H1 (cell line): ENCODE results near the gene MYCBPAP. TPM values are rescaled to one million over a fixed set of nuclear protein-coding genes. Genes with fewer than 3 reads are reported as not detected.

Experiments used
- CTCF ChIA-PET: fragments of 300-600 bp; sonication (Branson Sonifier 250); formaldehyde crosslinking; loops from one replicate; lab custom pipeline; 2021; ENCODE audit not compliant: partially characterized antibody; lab: Charles Lee
- POLR2A ChIA-PET: fragments of 300-600 bp; sonication (Branson Sonifier 250); formaldehyde crosslinking; loops from one replicate; lab custom pipeline; 2021; ENCODE audit warnings: inconsistent platforms; ENCODE audit not compliant: partially characterized antibody; lab: Charles Lee
- DNase-seq, 2 experiments: peaks; one replicate each; pipeline versions ENCODE4 v3.0.0 to v3.0.0-alpha.2; 2010 to 2022; ENCODE audit warnings: low spot score in 2 of 2, low read depth in 1 of 2, mixed read lengths in 1 of 2
- FAIRE-seq: peaks from 2 replicates; lab custom pipeline; 2011; peaks lifted over from hg19 to GRCh38; lab: Jason Lieb, UNC
- H2AFZ ChIP-seq: 2 replicates; pipeline ENCODE4 v1.8.1; 2012; ENCODE audit warnings: low read length, inconsistent platforms
- H2AK5ac ChIP-seq: 2 replicates; pipeline ENCODE4 v1.6.1; 2013; ENCODE audit warnings: low read depth, low read length
- H2BK120ac ChIP-seq: replicated peaks from 2 replicates; pipeline ENCODE3; 2013; ENCODE audit warnings: low read depth, low read length, inconsistent platforms
- H2BK12ac ChIP-seq: 2 replicates; pipeline ENCODE4 v1.6.1; 2013; ENCODE audit warnings: low read depth, low read length
- H2BK15ac ChIP-seq: 2 replicates; pipeline ENCODE4 v1.6.1; 2013; ENCODE audit warnings: low read length
- H2BK20ac ChIP-seq: 2 replicates; pipeline ENCODE4 v1.6.1; 2013; ENCODE audit warnings: low read length
- H2BK5ac ChIP-seq: 2 replicates; pipeline ENCODE4 v1.6.1; 2013; ENCODE audit warnings: low read depth, low read length
- H3K14ac ChIP-seq: 2 replicates; pipeline ENCODE4 v1.6.1; 2013; ENCODE audit warnings: inconsistent platforms; ENCODE audit not compliant: insufficient read length
- H3K18ac ChIP-seq: 2 replicates; pipeline ENCODE4 v1.6.1; 2013; ENCODE audit warnings: low read length; ENCODE audit errors: extremely low read depth
- H3K23ac ChIP-seq: 2 replicates; pipeline ENCODE4 v1.6.1; 2013; ENCODE audit warnings: inconsistent platforms; ENCODE audit not compliant: insufficient read length
- H3K23me2 ChIP-seq: 2 replicates; pipeline ENCODE4 v1.6.1; 2013; ENCODE audit warnings: low read depth, low read length
- H3K27ac ChIP-seq: 2 replicates; pipeline ENCODE4 v1.6.1; 2011; ENCODE audit warnings: low read depth, low read length, inconsistent platforms
- H3K27me3 ChIP-seq, 4 experiments: replicated peaks in 1 of 4; 1 replicate in 1 of 4; 2 replicates in 3 of 4; pipeline versions ENCODE4 v1.6.1 to v1.8.1; 2011 to 2013; ENCODE audit warnings: low read length in 3 of 4, mild to moderate bottlenecking in 3 of 4, inconsistent platforms in 2 of 4, mixed read lengths in 2 of 4, moderate library complexity in 1 of 4; ENCODE audit not compliant: control insufficient read depth in 3 of 4, insufficient read depth in 3 of 4; ENCODE audit errors: extremely low read depth in 1 of 4
- H3K36me3 ChIP-seq, 4 experiments: 2 replicates each; pipeline versions ENCODE4 v1.6.1 to v1.8.1; 2011 to 2013; ENCODE audit warnings: mild to moderate bottlenecking in 4 of 4, low read length in 3 of 4, moderate library complexity in 2 of 4, control low read depth in 1 of 4, inconsistent platforms in 1 of 4; ENCODE audit not compliant: insufficient read depth in 4 of 4, control insufficient read depth in 2 of 4
- H3K4ac ChIP-seq: replicated peaks from 2 replicates; pipeline ENCODE3; 2013; ENCODE audit warnings: low read length, low read depth, mixed read lengths, inconsistent platforms; ENCODE audit not compliant: insufficient read length
- H3K4me1 ChIP-seq, 4 experiments: replicated peaks in 1 of 4; 1 replicate in 1 of 4; 2 replicates in 3 of 4; pipeline versions ENCODE4 v1.6.1 to v1.8.1; 2011 to 2013; ENCODE audit warnings: low read length in 3 of 4, inconsistent platforms in 2 of 4, mixed read lengths in 1 of 4; ENCODE audit not compliant: insufficient read depth in 4 of 4, control insufficient read depth in 3 of 4
- H3K4me2 ChIP-seq, 2 experiments: 2 replicates each; pipeline versions ENCODE4 v1.6.1 to v1.8.1; 2011 to 2013; ENCODE audit warnings: low read depth in 2 of 2, low read length in 2 of 2, control low read depth in 1 of 2, inconsistent platforms in 1 of 2, mild to moderate bottlenecking in 1 of 2; ENCODE audit not compliant: insufficient read depth in 1 of 2
- H3K4me3 ChIP-seq, 4 experiments: fragments of 200-600, 300-600 bp in 1 of 4; sonication (generic), shearing (Covaris generic), sonication (Bioruptor Twin) in 1 of 4; 2 replicates each; pipeline versions ENCODE4 v1.5.1 to v1.8.1; 2011 to 2016; ENCODE audit warnings: low read length in 4 of 4, low read depth in 3 of 4, control low read depth in 2 of 4, inconsistent platforms in 2 of 4, mild to moderate bottlenecking in 2 of 4, mixed read lengths in 1 of 4, moderate library complexity in 1 of 4; ENCODE audit not compliant: insufficient read depth in 2 of 4; ENCODE audit errors: extremely low read depth in 1 of 4
- H3K56ac ChIP-seq: replicated peaks from 2 replicates; pipeline ENCODE3; 2013; ENCODE audit warnings: low read depth, mild to moderate bottlenecking, mixed read lengths, low read length, inconsistent platforms; ENCODE audit not compliant: insufficient read length
- H3K79me1 ChIP-seq: 2 replicates; pipeline ENCODE4 v1.6.1; 2013; ENCODE audit warnings: low read depth, low read length, control low read depth
- H3K79me2 ChIP-seq, 2 experiments: 2 replicates each; pipeline versions ENCODE4 v1.6.1 to v1.8.1; 2012 to 2013; ENCODE audit warnings: low read length in 2 of 2, mild to moderate bottlenecking in 2 of 2, inconsistent platforms in 1 of 2; ENCODE audit not compliant: insufficient read depth in 2 of 2, control insufficient read depth in 1 of 2
- H3K9ac ChIP-seq, 4 experiments: replicated peaks in 1 of 4; 1 replicate in 1 of 4; 2 replicates in 3 of 4; pipeline versions ENCODE4 v1.6.1 to v1.8.1; 2011 to 2013; ENCODE audit warnings: low read depth in 3 of 4, low read length in 3 of 4, control low read depth in 2 of 4, mild to moderate bottlenecking in 2 of 4, moderate library complexity in 2 of 4, inconsistent platforms in 1 of 4; ENCODE audit errors: extremely low read depth in 1 of 4
- H3K9me3 ChIP-seq, 2 experiments: 2 replicates each; pipeline versions ENCODE4 v1.6.1 to v1.8.1; 2012 to 2013; ENCODE audit warnings: mild to moderate bottlenecking in 2 of 2, moderate library complexity in 2 of 2, control low read depth in 1 of 2, inconsistent platforms in 1 of 2, low read depth in 1 of 2, low read length in 1 of 2, mixed read lengths in 1 of 2; ENCODE audit not compliant: insufficient read depth in 2 of 2
- H4K20me1 ChIP-seq, 2 experiments: replicated peaks in 1 of 2; 2 replicates each; pipeline versions ENCODE3 to v1.8.1; 2011 to 2013; ENCODE audit warnings: inconsistent platforms in 2 of 2, low read length in 2 of 2, mild to moderate bottlenecking in 1 of 2; ENCODE audit not compliant: insufficient read depth in 2 of 2, control insufficient read depth in 1 of 2
- H4K5ac ChIP-seq: 2 replicates; pipeline ENCODE4 v1.6.1; 2013; ENCODE audit warnings: low read length, low read depth, mixed read lengths, inconsistent platforms; ENCODE audit not compliant: insufficient read length
- H4K8ac ChIP-seq: 2 replicates; pipeline ENCODE4 v1.8.0; 2013; ENCODE audit warnings: mild to moderate bottlenecking, moderate library complexity, low read length, inconsistent platforms; ENCODE audit not compliant: insufficient read depth; ENCODE audit errors: extremely low read depth
- H4K91ac ChIP-seq: replicated peaks from 2 replicates; pipeline ENCODE3; 2013; ENCODE audit warnings: low read length, mixed read lengths, inconsistent platforms; ENCODE audit not compliant: insufficient read length
- E2F6 ChIP-seq: IDR thresholded peaks from 2 replicates; pipeline ENCODE4 v1.6.1; 2012; ENCODE audit warnings: inconsistent platforms
- KDM4A ChIP-seq: IDR thresholded peaks from one replicate; pipeline ENCODE4 v1.7.1; 2012; ENCODE audit warnings: low read depth, mild to moderate bottlenecking, moderate library complexity, low read length, inconsistent platforms; ENCODE audit not compliant: severe bottlenecking
- NRF1 ChIP-seq: IDR thresholded peaks from 2 replicates; pipeline ENCODE4 v1.6.1; 2011; ENCODE audit warnings: mild to moderate bottlenecking, low read depth, low read length, improper control_type of control experiment
- POLR2AphosphoS5 ChIP-seq: IDR thresholded peaks from 2 replicates; pipeline ENCODE4 v1.6.1; 2011; ENCODE audit warnings: low read depth, low read length
- POU5F1 ChIP-seq: IDR thresholded peaks from 2 replicates; pipeline ENCODE4 v1.6.1; 2011; ENCODE audit warnings: low read depth, mild to moderate bottlenecking, low read length, moderate library complexity
- RAD21 ChIP-seq, 2 experiments: IDR thresholded peaks in 1 of 2; conservative IDR thresholded peaks in 1 of 2; 2 replicates each; pipeline ENCODE4 v1.6.1; 2011; ENCODE audit warnings: low read depth in 2 of 2, low read length in 2 of 2, improper control_type of control experiment in 1 of 2, inconsistent platforms in 1 of 2, mild to moderate bottlenecking in 1 of 2, moderate library complexity in 1 of 2
- SIX5 ChIP-seq: IDR thresholded peaks from 2 replicates; pipeline ENCODE4 v1.6.1; 2011; ENCODE audit warnings: mild to moderate bottlenecking, low read depth, low read length
- SUZ12 ChIP-seq: fragments of 200-600 bp; sonication (generic); IDR thresholded peaks from 2 replicates; pipeline ENCODE4 v1.6.1; 2012; ENCODE audit warnings: mild to moderate bottlenecking, inconsistent platforms, low read length, moderate library complexity, mixed read lengths
- TBP ChIP-seq: IDR thresholded peaks from 2 replicates; pipeline ENCODE4 v1.6.1; 2011; ENCODE audit warnings: low read depth, low read length, improper control_type of control experiment
- TEAD4 ChIP-seq: IDR thresholded peaks from 2 replicates; pipeline ENCODE4 v1.6.1; 2012; ENCODE audit warnings: low read depth, low read length, inconsistent platforms, mixed read lengths
- WGBS, 2 experiments: shearing (Covaris generic) in 1 of 2; methylation state at CpG; one replicate each; pipeline versions ENCODE4 v1.1.6 to v1.1.7; 2013 to 2015; ENCODE audit warnings: low lambda C conversion rate in 2 of 2, mixed read lengths in 2 of 2, inconsistent platforms in 1 of 2, low coverage in 1 of 2, missing lambda C conversion rate in 1 of 2; ENCODE audit not compliant: insufficient replicate concordance in 2 of 2, insufficient coverage in 1 of 2, insufficient read length in 1 of 2; ENCODE audit errors: extremely low coverage in 1 of 2, missing lambda C conversion rate in 1 of 2; 5-methylcytosine and 5-hydroxymethylcytosine counted together
- polyA plus RNA-seq, 7 experiments: library from polyadenylated mRNA; depleted of rRNA in 3 of 7; stranded (reverse) in 5 of 7; unstranded in 2 of 7; fragments of >200 nt in 5 of 7; fragments of 200-250 nt in 2 of 7; gene quantifications; 1 replicate in 5 of 7; 2 replicates in 1 of 7; 4 replicates in 1 of 7; pipeline versions ENCODE4 v1.2.1 to v1.2.3, GENCODE V29; 2011 to 2013; ENCODE audit warnings: missing spikeins in 2 of 7, mixed read lengths in 2 of 7
- total RNA-seq: library from RNA; stranded (reverse); fragmentation: NEBNext Ultra II Directional; extraction: Animal tissue kit (Norgen Biotek cat#: 25700); gene quantifications from 2 replicates; pipeline ENCODE4 v1.2.1, GENCODE V29; 2021

Gene MYCBPAP
- total and polyA plus RNA-seq, 2 of the 8 experiments (the other 6 are each of a cell fraction or from before 2014, with no cell fraction given) = 0.89 to 3.3 TPM

DNA sequence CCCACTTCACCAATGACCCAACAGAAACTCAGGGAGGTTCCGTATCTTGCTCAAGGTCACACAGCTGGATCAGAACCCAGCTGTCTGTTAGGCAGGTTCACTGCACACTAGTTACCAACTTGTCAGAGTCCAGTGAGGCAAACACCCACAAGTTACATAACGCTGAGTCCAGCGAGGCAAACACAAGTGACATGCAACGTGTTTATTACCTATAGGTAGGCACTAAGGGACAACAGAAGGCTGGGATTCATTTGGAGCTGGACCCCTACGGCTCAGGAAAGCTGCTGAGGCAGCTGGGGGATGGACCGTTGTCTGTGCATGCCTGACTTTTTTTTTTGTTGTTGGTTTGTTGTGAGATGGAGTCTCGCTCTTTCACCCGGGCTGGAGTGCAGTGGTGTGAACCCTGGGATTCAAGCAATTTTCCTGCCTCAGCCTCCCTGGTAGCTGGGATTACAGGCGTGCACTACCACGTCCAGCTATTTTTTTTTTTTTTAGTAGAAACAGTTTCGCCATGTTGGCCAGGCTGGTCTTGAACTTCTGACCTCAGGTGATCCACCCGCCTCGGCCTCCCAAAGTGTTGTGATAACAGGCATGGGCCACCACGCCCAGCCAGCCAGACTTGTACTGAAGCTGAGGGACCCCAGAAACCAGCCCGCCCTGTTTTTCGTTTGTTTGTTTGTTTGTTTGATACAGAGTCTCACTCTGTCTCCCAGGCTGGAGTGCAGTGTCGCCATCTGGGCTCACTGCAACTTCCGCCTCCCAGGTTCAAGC lies 31.5 kb upstream of the MYCBPAP start:
- Histone ChIP-seq H3K9me3 (no peaks in the 10 kb centered on the region), H3K27ac (no peak overlapping the region), H3K23ac (no peak overlapping the region), H3K27me3 (peaks cover 0 to 4% (median under 1%) of the 10 kb centered on the region in 4 experiments; a peak in 3 of 7 replicates), H3K4ac (no peak overlapping the region), H3K23me2 (peaks cover 8% of the 10 kb centered on the region), H4K20me1 (peaks cover 0 to 2% of the 10 kb centered on the region in 2 experiments), H4K91ac (peak overlapping the region; percentile 0), H3K4me3 (no peak overlapping the region), H2BK5ac (no peak overlapping the region), H4K8ac (peak overlapping the region; percentile 35; the same call in 1 of the 2 replicates), H2BK12ac (no peak overlapping the region), H3K14ac (no peak overlapping the region), H2BK120ac (no peak overlapping the region), H3K4me2 (0 out of 4 replicates have a peak overlapping the region, but pooled peaks of 1 of the 2 experiments have one; percentile 37), H3K4me1 (peaks cover 0 to 8% (median 6%) of the 10 kb centered on the region in 4 experiments; a peak in 6 of 7 replicates), H2AK5ac (no peak overlapping the region), H2AFZ (no peak overlapping the region), H3K18ac (no peak overlapping the region), H4K5ac (no peak overlapping the region), H3K56ac (no peak overlapping the region), H3K9ac (no peak overlapping the region), H2BK15ac (no peak overlapping the region; the same call in 1 of the 2 replicates), H3K36me3 (no peaks in the 10 kb centered on the region), H3K79me2 (peaks cover 0 to 3% of the 10 kb centered on the region in 2 experiments; a peak in 1 of 4 replicates), H2BK20ac (no peak overlapping the region), H3K79me1 (no peaks in the 10 kb centered on the region)
- POLR2A ChIA-PET = interaction anchor here (0.5 to 1.1 kb wide), 4 partner anchors 9 to 142 kb away, joined by 3 to 4 read pairs (median 3); no protein-coding TSS in a partner anchor
- CTCF ChIA-PET = interaction anchor here (0.6 to 1.4 kb wide), 8 partner anchors 37 to 154 kb away, joined by 3 to 5 read pairs (median 4); no protein-coding TSS in a partner anchor
- DNase-seq (no peak), FAIRE-seq (no peak)
- 90% methylated on average over 18 of the region's 18 CpGs; no CpG with 5 or more reads in 1 of the 2 experiments for WGBS, 2 experiments
- no peak for TF ChIP-seq KDM4A
- no peak for TF ChIP-seq RAD21 (IDR thresholded peaks at IDR 0.05 in 1 of 2, conservative IDR thresholded peaks at IDR 0.05 in 1 of 2; ENCODE audit: low read depth in 2 of 2, low read length in 2 of 2)
- TF ChIP-seq TBP = no peak
- no peak for TF ChIP-seq POU5F1
- no peak for TF ChIP-seq NRF1
- TF ChIP-seq TEAD4 = no peak
- no peak for TF ChIP-seq POLR2AphosphoS5
- no peak for TF ChIP-seq SIX5
- no peak for TF ChIP-seq E2F6
- TF ChIP-seq SUZ12 = no peak
